Vagina (tissue), 2 donors: ENCODE measurements around the gene KRTAP19-2.

Experiments used
- POLR2A ChIP-seq, 2 donors: fragments of 450-650 bp; IDR thresholded peaks; one replicate each; pipeline ENCODE4 v1.6.1; 2017; ENCODE audit warnings: antibody characterized with exemption in 2 of 2, mild to moderate bottlenecking in 2 of 2, moderate library complexity in 2 of 2
- TF ChIP-seq, protein P1 (sequence below), 3 experiments: fragments of 450-650 bp in 2 of 3; fragments of 200-600 bp in 1 of 3; sonication (generic) in 1 of 3; IDR thresholded peaks; one replicate each; pipeline ENCODE4 v1.5.1; 2017 to 2019; ENCODE audit warnings: antibody characterized with exemption in 3 of 3, mild to moderate bottlenecking in 2 of 3, moderate library complexity in 2 of 3

DNA sequence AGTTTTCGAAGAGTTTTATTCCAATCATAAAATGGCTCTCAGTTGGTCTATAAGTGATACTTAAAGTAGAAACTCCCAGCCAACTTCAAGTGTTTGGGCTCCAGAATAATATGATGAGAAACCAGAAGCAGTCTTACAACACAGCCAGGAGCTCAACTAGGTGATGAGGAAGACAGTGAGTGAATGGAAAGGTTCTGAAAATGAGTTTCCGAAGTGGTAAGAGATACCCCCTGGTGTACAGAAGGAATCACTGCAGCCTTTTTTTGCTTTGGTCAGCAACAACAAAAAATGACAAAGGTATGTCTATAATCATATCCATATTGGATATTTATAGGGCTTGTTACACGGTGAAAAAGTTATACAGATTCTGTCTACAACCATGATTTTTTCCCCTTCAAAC, 23.5 kb downstream of the KRTAP19-2 start:
- TF ChIP-seq POLR2A (IDR thresholded peaks at IDR 0.05), result no peak
- TF ChIP-seq, protein P1, sequence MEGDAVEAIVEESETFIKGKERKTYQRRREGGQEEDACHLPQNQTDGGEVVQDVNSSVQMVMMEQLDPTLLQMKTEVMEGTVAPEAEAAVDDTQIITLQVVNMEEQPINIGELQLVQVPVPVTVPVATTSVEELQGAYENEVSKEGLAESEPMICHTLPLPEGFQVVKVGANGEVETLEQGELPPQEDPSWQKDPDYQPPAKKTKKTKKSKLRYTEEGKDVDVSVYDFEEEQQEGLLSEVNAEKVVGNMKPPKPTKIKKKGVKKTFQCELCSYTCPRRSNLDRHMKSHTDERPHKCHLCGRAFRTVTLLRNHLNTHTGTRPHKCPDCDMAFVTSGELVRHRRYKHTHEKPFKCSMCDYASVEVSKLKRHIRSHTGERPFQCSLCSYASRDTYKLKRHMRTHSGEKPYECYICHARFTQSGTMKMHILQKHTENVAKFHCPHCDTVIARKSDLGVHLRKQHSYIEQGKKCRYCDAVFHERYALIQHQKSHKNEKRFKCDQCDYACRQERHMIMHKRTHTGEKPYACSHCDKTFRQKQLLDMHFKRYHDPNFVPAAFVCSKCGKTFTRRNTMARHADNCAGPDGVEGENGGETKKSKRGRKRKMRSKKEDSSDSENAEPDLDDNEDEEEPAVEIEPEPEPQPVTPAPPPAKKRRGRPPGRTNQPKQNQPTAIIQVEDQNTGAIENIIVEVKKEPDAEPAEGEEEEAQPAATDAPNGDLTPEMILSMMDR (IDR thresholded peaks at IDR 0.05), result no peak
